CD14-positive monocyte (primary cell): Measurements from ENCODE around the gene CDK19. TPM values are rescaled to one million over a fixed set of nuclear protein-coding genes. Genes with fewer than 3 reads are reported as not detected.

Source experiments
- DNase-seq, 3 donors: peaks; one replicate each; pipeline ENCODE4 v3.0.0-alpha.2; 2011 to 2022
- H2AFZ ChIP-seq: 2 replicates; pipeline ENCODE4 v1.6.0; 2012; ENCODE audit warnings: mild to moderate bottlenecking, low read depth, low read length, inconsistent platforms; ENCODE audit not compliant: insufficient read depth, poor library complexity, severe bottlenecking
- H3K27ac ChIP-seq, 2 donors: 1 replicate in 1 of 2; 2 replicates in 1 of 2; pipeline ENCODE4 v1.5.1; 2012 to 2013; ENCODE audit warnings: low read length in 2 of 2, control low read depth in 1 of 2, inconsistent platforms in 1 of 2, low read depth in 1 of 2, mild to moderate bottlenecking in 1 of 2
- H3K27me3 ChIP-seq, 2 donors: one replicate each; pipeline versions ENCODE4 v1.6.0 to v1.6.1; 2011 to 2013; ENCODE audit warnings: low read length in 2 of 2; ENCODE audit not compliant: control insufficient read depth in 2 of 2, insufficient read depth in 2 of 2
- H3K36me3 ChIP-seq, 2 donors: replicated peaks in 1 of 2; 1 replicate in 1 of 2; 2 replicates in 1 of 2; pipeline versions ENCODE4 v1.5.1 to v1.6.1; 2012 to 2013; ENCODE audit warnings: low read length in 2 of 2, control low read depth in 1 of 2, inconsistent platforms in 1 of 2, mild to moderate bottlenecking in 1 of 2; ENCODE audit not compliant: insufficient read depth in 2 of 2, control insufficient read depth in 1 of 2
- H3K4me1 ChIP-seq, 2 donors: 1 replicate in 1 of 2; 2 replicates in 1 of 2; pipeline versions ENCODE4 v1.5.1 to v1.6.1; 2012 to 2013; ENCODE audit warnings: low read length in 2 of 2, control low read depth in 1 of 2, inconsistent platforms in 1 of 2, mild to moderate bottlenecking in 1 of 2, moderate library complexity in 1 of 2; ENCODE audit not compliant: insufficient read depth in 2 of 2, control insufficient read depth in 1 of 2
- H3K4me2 ChIP-seq: replicated peaks from 2 replicates; pipeline ENCODE3; 2012; ENCODE audit warnings: low read length, moderate library complexity, mild to moderate bottlenecking; ENCODE audit not compliant: poor library complexity, severe bottlenecking; ENCODE audit errors: extremely low read depth
- H3K4me3 ChIP-seq, 3 experiments: fragments of 200-600 bp in 1 of 3; sonication (generic) in 1 of 3; replicated peaks in 1 of 3; 1 replicate in 2 of 3; 2 replicates in 1 of 3; pipeline ENCODE4 v1.5.1; 2011 to 2013; ENCODE audit warnings: low read length in 3 of 3, mild to moderate bottlenecking in 3 of 3, control low read depth in 2 of 3, low read depth in 2 of 3, inconsistent platforms in 1 of 3, moderate library complexity in 1 of 3
- H3K79me2 ChIP-seq: 2 replicates; pipeline ENCODE4 v1.6.0; 2012; ENCODE audit warnings: mild to moderate bottlenecking, control low read depth, inconsistent platforms, low read length, moderate library complexity; ENCODE audit not compliant: insufficient read depth
- H3K9ac ChIP-seq: 2 replicates; pipeline ENCODE4 v1.6.0; 2017; ENCODE audit warnings: low read length, mild to moderate bottlenecking; ENCODE audit not compliant: insufficient read depth, poor library complexity, severe bottlenecking
- H3K9me3 ChIP-seq, 2 donors: replicated peaks in 1 of 2; 1 replicate in 1 of 2; 2 replicates in 1 of 2; pipeline versions ENCODE4 v1.5.1 to v1.6.1; 2012 to 2013; ENCODE audit warnings: low read length in 2 of 2, control low read depth in 1 of 2; ENCODE audit not compliant: control insufficient read depth in 1 of 2, insufficient read depth in 1 of 2
- H4K20me1 ChIP-seq: 2 replicates; pipeline ENCODE4 v1.6.0; 2012; ENCODE audit warnings: mild to moderate bottlenecking, low read length, control low read depth, moderate library complexity; ENCODE audit not compliant: insufficient read depth
- H3K27ac Mint-ChIP-seq, 7 donors: one replicate each; pipeline ENCODE4 v1.8.0; 2020; ENCODE audit warnings: mild to moderate bottlenecking in 7 of 7, mixed read lengths in 7 of 7, moderate library complexity in 6 of 7, inconsistent platforms in 2 of 7
- H3K27me3 Mint-ChIP-seq, 3 donors: one replicate each; pipeline ENCODE4 v1.8.0; 2021 to 2022; ENCODE audit warnings: low read depth in 3 of 3, mild to moderate bottlenecking in 3 of 3, mixed read lengths in 3 of 3, moderate library complexity in 3 of 3, inconsistent platforms in 1 of 3
- H3K36me3 Mint-ChIP-seq, 2 donors: one replicate each; pipeline ENCODE4 v1.8.0; 2020; ENCODE audit warnings: mixed read lengths in 2 of 2, inconsistent platforms in 1 of 2, mild to moderate bottlenecking in 1 of 2
- H3K4me1 Mint-ChIP-seq: one replicate; pipeline ENCODE4 v1.8.0; 2020; ENCODE audit warnings: mild to moderate bottlenecking, mixed read lengths
- H3K4me3 Mint-ChIP-seq, 2 donors: one replicate each; pipeline ENCODE4 v1.8.0; 2020; ENCODE audit warnings: mild to moderate bottlenecking in 2 of 2, mixed read lengths in 2 of 2, moderate library complexity in 1 of 2
- H3K9me3 Mint-ChIP-seq, 7 donors: one replicate each; pipeline ENCODE4 v1.8.0; 2020 to 2022; ENCODE audit warnings: mixed read lengths in 7 of 7, mild to moderate bottlenecking in 6 of 7, moderate library complexity in 6 of 7, inconsistent platforms in 2 of 7
- CTCF ChIP-seq: fragments of 200-600 bp; IDR thresholded peaks from one replicate; pipeline ENCODE4 v1.8.0; 2022; ENCODE audit warnings: antibody characterized with exemption, mild to moderate bottlenecking
- WGBS: methylation state at CpG from one replicate; pipeline ENCODE4 v1.1.5; 2013; ENCODE audit warnings: missing lambda C conversion rate; ENCODE audit not compliant: insufficient coverage; 5-methylcytosine and 5-hydroxymethylcytosine counted together
- intact Hi-C, 2 donors: fragments of 100-400 bp; cut with micrococcal nuclease; formaldehyde crosslinking; loops; one replicate each; pipeline versions ENCODE4 v1.15.0 to v1.15.1; 2023
- polyA plus RNA-seq, 3 donors: library from polyadenylated mRNA; depleted of rRNA in 1 of 3; unstranded in 2 of 3; stranded (reverse) in 1 of 3; fragments of 300-500 nt in 2 of 3; fragments of >200 nt in 1 of 3; fragmentation: Illumina TruSeq in 2 of 3; gene quantifications; 1 replicate in 2 of 3; 2 replicates in 1 of 3; pipeline ENCODE4 v1.2.3, GENCODE V29; 2012 to 2021

The CDK19 gene
- polyA plus RNA-seq, 3 donors = 2.7 to 12.0 (median 3.9) TPM

- Mint-ChIP-seq H3K4me3 (no peak overlapping the region), H3K4me1 (peaks cover 41% of the 10 kb centered on the region), H3K9me3 (peaks cover 0 to 2% (median 0%) of the 10 kb centered on the region in 7 donors), H3K27ac (peak overlapping the region in 6 of 7 donors; percentile 38 to 88 (median 66)), H3K27me3 (peaks cover 0 to 3% (median 0%) of the 10 kb centered on the region in 3 donors), H3K36me3 (peaks cover 3 to 6% of the 10 kb centered on the region in 2 donors)
- no peaks in the 10 kb centered on the region for H3K36me3 ChIP-seq
- peaks cover 28 to 40% of the 10 kb centered on the region in 2 donors for H3K4me1 ChIP-seq
- peaks cover 13% of the 10 kb centered on the region for H3K79me2 ChIP-seq
- H3K9ac ChIP-seq = no peak overlapping the region
- no CpG with 5 or more reads among the region's 1 CpG for WGBS
- no peak overlapping the region for H3K4me2 ChIP-seq
- no peaks in the 10 kb centered on the region for H3K27me3 ChIP-seq
- peak; percentile 49 to 52 (median 51) for DNase-seq
- H3K4me3 ChIP-seq = no peak overlapping the region
- intact Hi-C loops = no loop called here
- H3K27ac ChIP-seq = no peak overlapping the region
- H4K20me1 ChIP-seq = no peaks in the 10 kb centered on the region
- no peak for TF ChIP-seq CTCF
- H2AFZ ChIP-seq = no peak overlapping the region
- no peaks in the 10 kb centered on the region for H3K9me3 ChIP-seq
Measured at GRCh38 chr6:110828396-110828795, 13.1 kb upstream of the CDK19 start.

- peak overlapping the region; percentile 72 to 95 for H3K27ac ChIP-seq
- H3K4me1 ChIP-seq = peaks cover 37 to 51% of the 10 kb centered on the region in 2 donors
- H3K4me3 ChIP-seq = peak overlapping the region; percentile 21 to 64 (median 32)
- Mint-ChIP-seq H3K27ac (peak overlapping the region; percentile 92 to 98 (median 97)), H3K9me3 (peaks cover 0 to 2% (median 0%) of the 10 kb centered on the region in 7 donors), H3K4me1 (peaks cover 59% of the 10 kb centered on the region), H3K27me3 (peaks cover 0 to 2% (median 0%) of the 10 kb centered on the region in 3 donors), H3K4me3 (peak overlapping the region; percentile 62 to 78), H3K36me3 (no peaks in the 10 kb centered on the region)
- H3K79me2 ChIP-seq = peaks cover 14% of the 10 kb centered on the region
- no peaks in the 10 kb centered on the region for H3K27me3 ChIP-seq
- H4K20me1 ChIP-seq = no peaks in the 10 kb centered on the region
- WGBS = 17% methylated on average over 6 of the region's 9 CpGs
- DNase-seq = peak; percentile 78 to 86 (median 85)
- H2AFZ ChIP-seq = peak overlapping the region; percentile 74
- H3K4me2 ChIP-seq = peak overlapping the region; percentile 61
- no peaks in the 10 kb centered on the region for H3K9me3 ChIP-seq
- intact Hi-C loops = no loop called here
- H3K9ac ChIP-seq = peak overlapping the region; percentile 72
- no peak for TF ChIP-seq CTCF
- H3K36me3 ChIP-seq = no peaks in the 10 kb centered on the region
Measured at GRCh38 chr6:110826236-110827129, 11.2 kb upstream of the CDK19 start.
